GM19463 (cell line): Measurements from ENCODE around the gene CNEP1R1.

Experiments
- ATAC-seq: cut with Tn5 transposase; IDR thresholded peaks from one replicate; pipeline ENCODE4 v1.9.1; 2021; ENCODE audit warnings: mild to moderate bottlenecking, moderate library complexity; ENCODE audit not compliant: unreplicated experiment

CNEP1R1 gene

GRCh38 chr16:50059669-50060068, 34.6 kb downstream of the CNEP1R1 start:
- no peak for ATAC-seq

GRCh38 chr16:50061326-50061725, 36.3 kb downstream of the CNEP1R1 start:
- ATAC-seq, result no peak

- ATAC-seq, result no peak
Measured at GRCh38 chr16:50065241-50065623, 40.2 kb downstream of the CNEP1R1 start.

GRCh38 chr16:50065624-50066481, 40.8 kb downstream of the CNEP1R1 start, which contains the start of gene HEATR3:
Gene HEATR3 (plus strand): TSS chr16:50065970. CDS start chr16:50066132, 162 bp downstream.
- ATAC-seq, result peak; percentile 83

- no peak for ATAC-seq
Measured at GRCh38 chr16:50066482-50067289, 41.7 kb downstream of the CNEP1R1 start.

- ATAC-seq, result no peak
Measured at GRCh38 chr16:50067290-50067853, 42.3 kb downstream of the CNEP1R1 start.

GRCh38 chr16:50068550-50068949, 43.5 kb downstream of the CNEP1R1 start:
- ATAC-seq, result no peak

GRCh38 chr16:50069060-50069459, 44.0 kb downstream of the CNEP1R1 start:
- no peak for ATAC-seq

- no peak for ATAC-seq
Measured at GRCh38 chr16:50071075-50071671, 46.1 kb downstream of the CNEP1R1 start.

- ATAC-seq, result no peak
Measured at GRCh38 chr16:50072730-50073129, 47.7 kb downstream of the CNEP1R1 start.

- ATAC-seq, result no peak
Measured at GRCh38 chr16:50079397-50080140, 54.5 kb downstream of the CNEP1R1 start.

GRCh38 chr16:50081428-50082018, 56.5 kb downstream of the CNEP1R1 start:
- ATAC-seq, result no peak

- no peak for ATAC-seq
Measured at GRCh38 chr16:50083996-50084395, 59.0 kb downstream of the CNEP1R1 start.

- no peak for ATAC-seq
Measured at GRCh38 chr16:50086176-50086575, 61.2 kb downstream of the CNEP1R1 start.
